ENCODE measurements around the gene MSTN. TPM values are rescaled to one million over a fixed set of nuclear protein-coding genes. Genes with fewer than 3 reads are reported as not detected.

Gene MSTN
- total and polyA plus RNA-seq, 2 of the 4 experiments (the other 2 are of a cell fraction): under 0.01 TPM; not detected in 1

GRCh38 chr2:190062053-190062452, 476 bp downstream of the MSTN start:
- ATAC-seq (ENCODE audit: low read depth) (no peak), DNase-seq (no peak)
- no peaks in the 10 kb centered on the region for H3K36me3 ChIP-seq (ENCODE audit: control insufficient read depth, insufficient read depth, low read length)
- no peak overlapping the region for H3K23ac ChIP-seq (ENCODE audit: low read depth, low read length)
- H2BK20ac ChIP-seq (ENCODE audit: low read depth, low read length): no peak overlapping the region
- POLR2A ChIA-PET (ENCODE audit: unreplicated experiment): no interaction called here
- H3K9ac ChIP-seq (ENCODE audit: low read depth, low read length): no peak overlapping the region
- intact Hi-C loops (cut with micrococcal nuclease) (no loop called here), dilution Hi-C loops (cut with HindIII; ENCODE audit: low sequenced_read_pairs, unreplicated experiment) (no loop called here), in situ Hi-C loops (cut with MboI; ENCODE audit: low sequenced_read_pairs) (no loop called here)
- no peak for TF ChIP-seq USF2 (IDR thresholded peaks at IDR 0.05; ENCODE audit: low read depth, low read length)
- no peak for TF ChIP-seq MAFK (IDR thresholded peaks at IDR 0.05; ENCODE audit: low read depth, low read length)
- TF ChIP-seq FOS (IDR thresholded peaks at IDR 0.05; ENCODE audit: low read depth, low read length): no peak
- no peak for TF ChIP-seq MXI1 (IDR thresholded peaks at IDR 0.05; ENCODE audit: borderline replicate concordance, low read depth, low read length)
- peak overlapping the region; percentile 45; the same call in 1 of the 2 replicates for H3K4me2 ChIP-seq (ENCODE audit: low read depth, low read length)
- no peak overlapping the region for H2BK5ac ChIP-seq (ENCODE audit: low read depth, low read length, poor library complexity, severe bottlenecking)
- H3K4ac ChIP-seq (ENCODE audit: low read depth, low read length): no peak overlapping the region
- no peak overlapping the region for H3K56ac ChIP-seq (ENCODE audit: extremely low read depth, insufficient read depth, low read length)
- no peak overlapping the region for H4K8ac ChIP-seq (ENCODE audit: low read depth in 2 of 2, low read length in 2 of 2)
- H2AK9ac ChIP-seq (replicated peaks; ENCODE audit: low read depth, low read length, poor library complexity): no peak overlapping the region
- no peaks in the 10 kb centered on the region for H3K27me3 ChIP-seq (ENCODE audit: control insufficient read depth, insufficient read depth, low read length)
- no peaks in the 10 kb centered on the region for H4K20me1 ChIP-seq (ENCODE audit: insufficient read depth, low read length)
- H4K5ac ChIP-seq (ENCODE audit: low read depth, low read length): no peak overlapping the region
- no peak overlapping the region for H4K91ac ChIP-seq (ENCODE audit: insufficient read depth, low read depth, low read length)
- H3K9me3 ChIP-seq (ENCODE audit: control insufficient read depth, insufficient read depth, low read length): no peaks in the 10 kb centered on the region
- no CpG with 5 or more reads among the region's 6 CpGs for WGBS, 2 experiments (ENCODE audit: extremely low coverage in 2 of 2, insufficient read length in 1 of 2)
- no peak overlapping the region for H3K18ac ChIP-seq (ENCODE audit: low read depth, low read length)
- H2BK120ac ChIP-seq (ENCODE audit: low read depth, low read length): no peak overlapping the region; the same call in 1 of the 2 replicates
- H3K9me1 ChIP-seq (ENCODE audit: insufficient read depth, low read length): no peaks in the 10 kb centered on the region
- H3K4me3 ChIP-seq (ENCODE audit: insufficient read depth, low read depth, low read length): no peak overlapping the region
- H2AK5ac ChIP-seq (ENCODE audit: low read depth, low read length): no peak overlapping the region
- CTCF ChIA-PET: no interaction called here
- H3K79me1 ChIP-seq (ENCODE audit: low read depth in 1 of 2, low read length in 2 of 2): no peaks in the 10 kb centered on the region
- peak overlapping the region; percentile 82 for H2AFZ ChIP-seq (replicated peaks; ENCODE audit: low read length, poor library complexity)
- no TSS peak for BruUV-seq (replicated peaks)
- no peak overlapping the region for H3K27ac ChIP-seq (ENCODE audit: insufficient read depth, low read length)
- 0 out of 2 replicates have a peak overlapping the region, but pooled peaks have one; percentile 45 for H3K14ac ChIP-seq (replicated peaks; ENCODE audit: low read depth, low read length)
- no peak overlapping the region for H2BK15ac ChIP-seq (ENCODE audit: low read depth, low read length)
- H3K4me1 ChIP-seq (ENCODE audit: control insufficient read depth, insufficient read depth, low read length): no peaks in the 10 kb centered on the region
